Ascending aorta (tissue), 2 donors: ENCODE measurements around the gene LIN37. TPM values are rescaled to one million over a fixed set of nuclear protein-coding genes. Genes with fewer than 3 reads are reported as not detected.
A peak's percentile ranks its signal among the peaks of the same experiment; 100 is the strongest.

Experiments
- DNase-seq, 2 donors: peaks; one replicate each; pipeline ENCODE4 v3.0.0-alpha.2; 2019; ENCODE audit warnings: low spot score in 2 of 2
- H3K27ac ChIP-seq, 2 donors: fragments of 200-600 bp; sonication (generic); one replicate each; pipeline ENCODE4 v1.5.1; 2016 to 2017; ENCODE audit warnings: mild to moderate bottlenecking in 1 of 2
- H3K27me3 ChIP-seq: fragments of 200-600 bp; sonication (generic); one replicate; pipeline ENCODE4 v1.5.1; 2017
- H3K36me3 ChIP-seq, 2 donors: fragments of 200-600 bp; sonication (generic); one replicate each; pipeline ENCODE4 v1.5.1; 2016
- H3K4me1 ChIP-seq, 2 donors: fragments of 200-600 bp; sonication (generic); one replicate each; pipeline ENCODE4 v1.5.1; 2016 to 2017; ENCODE audit warnings: mild to moderate bottlenecking in 1 of 2
- H3K4me3 ChIP-seq, 2 donors: fragments of 200-600 bp; sonication (generic); one replicate each; pipeline ENCODE4 v1.5.1; 2016 to 2017; ENCODE audit warnings: mild to moderate bottlenecking in 1 of 2
- H3K9me3 ChIP-seq, 2 donors: fragments of 200-600 bp; sonication (generic); one replicate each; pipeline ENCODE4 v1.5.1; 2016
- intact Hi-C: fragments of 100-400 bp; cut with DNase I; formaldehyde crosslinking; loops from one replicate; pipeline ENCODE4 v1.15.1; 2023
- total RNA-seq: library from RNA; depleted of rRNA; stranded (reverse); fragments of >200 nt; gene quantifications from one replicate; pipeline ENCODE4 v1.1.0, GENCODE V29; 2016
- TF ChIP-seq, protein P1 (sequence below), 3 experiments: fragments of 200-600 bp in 2 of 3; fragments of 450-650 bp in 1 of 3; sonication (generic) in 2 of 3; IDR thresholded peaks; one replicate each; pipeline ENCODE4 v1.5.1; 2016 to 2019; ENCODE audit warnings: antibody characterized with exemption in 3 of 3, mild to moderate bottlenecking in 1 of 3, moderate library complexity in 1 of 3

The LIN37 gene
- total RNA-seq, 1 donor from 2014 or later: 29.9 TPM

DNA sequence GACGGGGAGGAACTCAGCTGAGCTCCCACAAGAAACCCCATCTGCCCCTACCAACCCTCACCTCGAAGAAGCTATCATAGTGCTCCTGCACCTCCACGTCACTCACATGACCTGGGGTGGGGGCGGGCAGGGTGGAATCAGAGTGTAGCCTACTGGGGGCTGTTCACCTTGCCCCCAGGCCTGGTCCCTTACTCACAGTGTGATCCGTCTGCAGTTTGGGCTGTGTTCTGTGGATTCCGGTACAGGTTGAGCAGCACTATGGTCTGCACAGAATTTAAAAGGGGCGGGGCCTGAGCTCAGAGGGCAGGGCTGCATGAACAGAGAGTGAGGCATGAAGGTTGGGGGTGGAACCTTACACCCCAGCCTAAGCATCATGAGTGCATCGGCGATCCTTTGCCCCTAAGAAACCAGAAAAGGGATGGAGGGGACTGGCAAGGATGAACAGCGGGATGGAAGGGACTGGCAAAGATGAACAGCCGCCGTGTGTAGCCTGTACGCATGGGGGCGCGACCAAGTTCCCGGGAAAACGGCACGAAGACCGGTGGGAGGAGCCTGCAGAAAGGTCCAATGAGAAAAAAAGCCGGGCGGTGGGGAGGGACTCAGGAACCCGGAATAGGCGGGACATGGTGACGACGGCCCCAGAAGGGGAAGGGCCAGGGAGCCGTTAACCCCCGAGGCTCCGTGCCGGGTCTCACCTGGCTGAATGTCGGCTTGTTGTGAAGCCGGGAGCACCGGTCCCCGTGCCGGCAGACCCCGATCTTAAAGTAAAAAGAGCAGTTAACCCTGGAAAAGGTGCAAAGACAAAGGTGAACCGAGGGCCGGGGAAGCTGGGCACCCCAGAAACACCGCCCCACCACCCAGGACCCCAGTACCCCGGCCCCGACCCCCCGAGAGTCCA, 3.7 kb upstream of the LIN37 start:
- Histone ChIP-seq H3K36me3 (no peaks in the 10 kb centered on the region), H3K27ac (peak overlapping the region; percentile 99 to 100), H3K4me1 (peaks cover 10 to 33% of the 10 kb centered on the region in 2 donors), H3K4me3 (peak overlapping the region; percentile 74 to 92), H3K27me3 (no peaks in the 10 kb centered on the region), H3K9me3 (no peaks in the 10 kb centered on the region)
- TF ChIP-seq, protein P1, sequence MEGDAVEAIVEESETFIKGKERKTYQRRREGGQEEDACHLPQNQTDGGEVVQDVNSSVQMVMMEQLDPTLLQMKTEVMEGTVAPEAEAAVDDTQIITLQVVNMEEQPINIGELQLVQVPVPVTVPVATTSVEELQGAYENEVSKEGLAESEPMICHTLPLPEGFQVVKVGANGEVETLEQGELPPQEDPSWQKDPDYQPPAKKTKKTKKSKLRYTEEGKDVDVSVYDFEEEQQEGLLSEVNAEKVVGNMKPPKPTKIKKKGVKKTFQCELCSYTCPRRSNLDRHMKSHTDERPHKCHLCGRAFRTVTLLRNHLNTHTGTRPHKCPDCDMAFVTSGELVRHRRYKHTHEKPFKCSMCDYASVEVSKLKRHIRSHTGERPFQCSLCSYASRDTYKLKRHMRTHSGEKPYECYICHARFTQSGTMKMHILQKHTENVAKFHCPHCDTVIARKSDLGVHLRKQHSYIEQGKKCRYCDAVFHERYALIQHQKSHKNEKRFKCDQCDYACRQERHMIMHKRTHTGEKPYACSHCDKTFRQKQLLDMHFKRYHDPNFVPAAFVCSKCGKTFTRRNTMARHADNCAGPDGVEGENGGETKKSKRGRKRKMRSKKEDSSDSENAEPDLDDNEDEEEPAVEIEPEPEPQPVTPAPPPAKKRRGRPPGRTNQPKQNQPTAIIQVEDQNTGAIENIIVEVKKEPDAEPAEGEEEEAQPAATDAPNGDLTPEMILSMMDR (IDR thresholded peaks at IDR 0.05): peak; percentile 8 to 54 (median 42)
- peak; percentile 81 to 98 for DNase-seq
- intact Hi-C loops: loop anchor here (1.0 to 10.0 kb wide), 8 partner anchors 28 to 600 kb away; partner anchors contain the start of genes ARHGAP33, ETV2, FXYD7 and OVOL3

GRCh38 chr19:35745328-35746086, 2.9 kb upstream of the LIN37 start, which contains the start of the genes PSENEN and U2AF1L4:
Gene PSENEN (plus strand): TSS chr19:35745651. CDS start chr19:35745931, 280 bp downstream.
Gene U2AF1L4 (minus strand): TSS chr19:35745418. CDS start chr19:35745391, 27 bp downstream.
- Histone ChIP-seq H3K4me3 (peak within 1 kb of the TSS; percentile 74 to 92), H3K4me1 (peaks cover 5 to 33% of the 10 kb centered on the region in 2 donors), H3K27ac (peak within 1 kb of the TSS; percentile 99 to 100), H3K27me3 (no peaks in the 10 kb centered on the region), H3K9me3 (no peaks in the 10 kb centered on the region), H3K36me3 (no peaks in the 10 kb centered on the region)
- peak; percentile 96 to 100 for DNase-seq
- TF ChIP-seq, protein P1 (IDR thresholded peaks at IDR 0.05): no peak
- intact Hi-C loops: loop anchor here (2.0 to 10.0 kb wide), 5 partner anchors 29 to 601 kb away; partner anchors contain the start of genes ARHGAP33, FXYD7, OVOL3 and POLR2I

DNA sequence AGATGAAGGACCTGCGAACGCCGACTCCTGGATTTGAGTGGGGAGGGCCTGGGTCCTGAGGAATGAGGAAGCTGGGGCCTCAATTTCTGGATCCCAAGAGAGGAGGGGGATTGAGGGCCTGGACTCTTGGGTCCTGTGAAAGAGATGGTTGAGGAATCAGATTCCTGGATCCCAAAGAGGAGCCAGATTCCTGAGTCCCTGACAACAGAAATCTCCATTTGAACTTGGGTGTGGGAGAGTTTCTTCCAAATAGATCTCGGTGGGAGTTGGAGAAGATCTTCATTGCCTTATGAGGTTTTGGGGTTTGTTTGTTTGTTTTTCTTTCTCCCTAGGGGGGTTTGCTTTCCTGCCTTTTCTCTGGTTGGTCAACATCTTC, 2.3 kb upstream of the LIN37 start:
- no peaks in the 10 kb centered on the region for H3K9me3 ChIP-seq
- peak overlapping the region; percentile 99 to 100 for H3K27ac ChIP-seq
- TF ChIP-seq, protein P1 (IDR thresholded peaks at IDR 0.05): no peak
- H3K4me1 ChIP-seq: peaks cover 5 to 29% of the 10 kb centered on the region in 2 donors
- H3K27me3 ChIP-seq: no peaks in the 10 kb centered on the region
- no peak for DNase-seq
- intact Hi-C loops: loop anchor here (10.0 kb wide), 3 partner anchors 369 to 601 kb away; partner anchors contain the start of genes FXYD7, OVOL3, POLR2I and TBCB
- H3K4me3 ChIP-seq: peak overlapping the region; percentile 74 to 92
- H3K36me3 ChIP-seq: no peaks in the 10 kb centered on the region

- DNase-seq: no peak
- H3K27me3 ChIP-seq: no peaks in the 10 kb centered on the region
- H3K4me1 ChIP-seq: peaks cover 5 to 26% of the 10 kb centered on the region in 2 donors
- peak overlapping the region; percentile 99 to 100 for H3K27ac ChIP-seq
- H3K4me3 ChIP-seq: peak overlapping the region; percentile 74 to 92
- TF ChIP-seq, protein P1 (IDR thresholded peaks at IDR 0.05): no peak
- intact Hi-C loops: loop anchor here (10.0 kb wide), 3 partner anchors 368 to 602 kb away; partner anchors contain the start of genes FXYD7, OVOL3, POLR2I and TBCB
- no peaks in the 10 kb centered on the region for H3K9me3 ChIP-seq
- no peaks in the 10 kb centered on the region for H3K36me3 ChIP-seq
Observed at GRCh38 chr19:35746531-35746930, 1.8 kb upstream of the LIN37 start.

DNA sequence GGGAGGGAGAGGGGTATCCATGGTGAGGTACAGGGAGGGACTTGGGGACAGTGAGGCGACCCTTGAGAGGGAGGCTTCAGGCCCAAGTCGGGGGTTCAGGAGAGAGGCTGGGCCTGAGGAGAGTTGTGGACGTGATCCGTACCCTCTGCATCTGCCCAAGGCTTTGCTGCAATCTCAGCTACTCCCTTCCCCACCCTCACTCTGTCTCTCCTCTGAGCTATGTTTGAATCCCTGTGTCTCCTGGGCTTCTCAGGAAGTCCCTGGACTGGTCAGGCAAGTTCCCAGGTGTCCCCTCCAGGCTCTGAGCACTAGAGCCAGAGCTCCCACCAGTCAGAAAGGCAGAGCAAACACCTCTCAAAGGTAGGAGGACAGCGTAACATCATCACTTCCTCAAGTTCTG, 1.8 kb downstream of the LIN37 start:
- no peak for DNase-seq
- peaks cover 18 to 24% of the 10 kb centered on the region in 2 donors for H3K36me3 ChIP-seq
- intact Hi-C loops: no loop called here
- H3K4me3 ChIP-seq: peak overlapping the region in 1 of 2 donors; percentile 5
- H3K9me3 ChIP-seq: no peaks in the 10 kb centered on the region
- no peaks in the 10 kb centered on the region for H3K27me3 ChIP-seq
- peaks cover 0 to 25% of the 10 kb centered on the region in 2 donors for H3K4me1 ChIP-seq
- peak overlapping the region in 1 of 2 donors; percentile 15 for H3K27ac ChIP-seq
- TF ChIP-seq, protein P1 (IDR thresholded peaks at IDR 0.05): no peak
